Thymus (tissue), 11 donors: ENCODE results near the gene CELF1. TPM values are rescaled to one million over a fixed set of nuclear protein-coding genes. Genes with fewer than 3 reads are reported as not detected.

ENCODE experiments used
- DNase-seq, 9 donors: peaks; one replicate each; pipeline ENCODE4 v3.0.0-alpha.2; 2013; ENCODE audit warnings: low spot score in 9 of 9, low read depth in 6 of 9, missing footprints in 1 of 9
- H3K27ac ChIP-seq, 2 donors: one replicate each; pipeline ENCODE4 v1.5.1; 2013; ENCODE audit warnings: control low read depth in 1 of 2, low read depth in 1 of 2, low read length in 1 of 2, mild to moderate bottlenecking in 1 of 2, moderate library complexity in 1 of 2
- H3K27me3 ChIP-seq, 2 donors: one replicate each; pipeline ENCODE4 v1.5.1; 2013; ENCODE audit warnings: low read length in 1 of 2; ENCODE audit not compliant: control insufficient read depth in 2 of 2, insufficient read depth in 1 of 2
- H3K36me3 ChIP-seq, 2 donors: one replicate each; pipeline ENCODE4 v1.5.1; 2013; ENCODE audit warnings: low read length in 1 of 2, mild to moderate bottlenecking in 1 of 2, moderate library complexity in 1 of 2; ENCODE audit not compliant: control insufficient read depth in 2 of 2, insufficient read depth in 2 of 2
- H3K4me1 ChIP-seq, 2 donors: one replicate each; pipeline ENCODE4 v1.5.1; 2013; ENCODE audit warnings: low read length in 2 of 2; ENCODE audit not compliant: control insufficient read depth in 2 of 2, insufficient read depth in 2 of 2
- H3K4me3 ChIP-seq, 2 donors: one replicate each; pipeline ENCODE4 v1.5.1; 2013; ENCODE audit warnings: low read length in 2 of 2, control low read depth in 1 of 2, mild to moderate bottlenecking in 1 of 2
- H3K9me3 ChIP-seq, 2 donors: one replicate each; pipeline ENCODE4 v1.5.1; 2013; ENCODE audit warnings: low read length in 1 of 2, mild to moderate bottlenecking in 1 of 2; ENCODE audit not compliant: control insufficient read depth in 2 of 2, insufficient read depth in 1 of 2
- WGBS: extraction: QIAGEN DNeasy Blood & Tissue Kit; methylation state at CpG from one replicate; pipeline ENCODE4 v1.1.7; 2013; 5-methylcytosine and 5-hydroxymethylcytosine counted together
- polyA plus RNA-seq: library from polyadenylated mRNA; stranded (reverse); fragments of 200-250 nt; gene quantifications from one replicate; pipeline ENCODE4 v1.2.3, GENCODE V29; 2013
- total RNA-seq: library from RNA; stranded (reverse); fragments of 120-200 nt; gene quantifications from one replicate; pipeline ENCODE4 v1.2.4, GENCODE V29; 2013
- donor health status: healthy.

Gene CELF1
- total and polyA plus RNA-seq, 2 donors, result 35.4 to 41.1 TPM

DNA sequence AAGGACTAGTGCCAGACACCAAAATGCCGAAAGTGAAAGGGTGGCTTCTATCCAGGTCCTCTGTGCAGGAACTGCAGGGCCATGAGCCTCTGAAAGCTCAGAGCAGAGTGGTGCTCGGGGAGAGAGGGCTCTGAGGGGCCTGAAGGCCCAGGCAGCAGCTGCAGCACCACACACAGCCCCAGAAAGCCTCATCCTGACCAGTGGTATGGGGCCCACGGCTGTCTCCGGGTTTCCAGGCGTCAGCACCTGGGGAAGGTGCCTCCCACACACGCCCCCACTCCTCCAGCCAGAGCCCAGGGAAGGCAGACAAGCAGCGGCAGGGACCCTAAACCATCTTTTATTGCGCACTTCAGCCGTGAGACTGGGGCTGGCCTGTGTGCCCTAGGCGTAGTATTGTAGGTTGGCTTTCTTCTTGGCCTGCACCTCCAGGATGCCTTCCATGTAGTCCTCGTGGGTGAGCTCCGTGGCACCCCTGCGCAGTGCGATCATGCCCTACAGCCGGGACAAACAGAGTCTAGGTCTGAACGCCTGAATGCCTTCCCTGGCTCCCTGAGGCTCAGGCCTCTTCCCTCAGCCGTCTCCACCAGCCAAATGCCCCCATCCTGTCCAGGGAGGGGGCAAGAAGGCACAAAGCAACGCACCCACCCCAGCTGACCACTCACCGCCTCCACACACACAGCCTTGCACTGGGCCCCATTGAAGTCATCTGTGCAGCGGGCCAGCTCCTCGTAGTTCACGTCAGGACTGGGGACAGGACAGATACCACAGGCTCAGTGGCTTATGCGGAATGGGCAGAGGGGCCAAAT is 134.3 kb downstream of the CELF1 start:
- peaks cover 85 to 88% of the 10 kb centered on the region in 2 donors for H3K36me3 ChIP-seq
- no peaks in the 10 kb centered on the region for H3K27me3 ChIP-seq
- no peaks in the 10 kb centered on the region for H3K4me1 ChIP-seq
- H3K4me3 ChIP-seq, result no peak overlapping the region
- 96% methylated on average over 23 of the region's 23 CpGs for WGBS
- DNase-seq, result no peak
- H3K27ac ChIP-seq, result no peak overlapping the region
- no peaks in the 10 kb centered on the region for H3K9me3 ChIP-seq

DNA sequence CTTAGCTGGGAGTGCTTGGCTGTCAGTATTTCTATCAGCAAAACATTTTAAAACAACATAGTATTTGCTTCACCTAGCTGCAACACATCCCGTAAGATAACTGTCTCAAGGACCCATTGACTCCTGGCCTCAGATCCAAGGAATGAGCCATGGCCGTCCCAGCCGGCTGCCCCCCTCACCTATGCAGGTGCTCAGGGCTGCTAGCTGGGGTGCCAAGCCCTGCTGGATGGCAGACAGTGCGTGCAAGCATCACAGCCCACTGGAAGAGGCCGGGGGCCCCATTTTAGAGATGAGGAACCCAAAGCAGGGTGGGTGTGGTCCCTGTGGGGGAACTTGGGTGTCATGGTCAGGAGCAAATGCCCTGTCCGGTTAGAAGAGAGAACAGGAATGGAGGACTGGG is 135.2 kb downstream of the CELF1 start:
- no peak overlapping the region for H3K4me3 ChIP-seq
- WGBS, result 98% methylated on average over 6 of the region's 6 CpGs
- peaks cover 83 to 85% of the 10 kb centered on the region in 2 donors for H3K36me3 ChIP-seq
- no peak for DNase-seq
- H3K27ac ChIP-seq, result no peak overlapping the region
- no peaks in the 10 kb centered on the region for H3K9me3 ChIP-seq
- no peaks in the 10 kb centered on the region for H3K27me3 ChIP-seq
- no peaks in the 10 kb centered on the region for H3K4me1 ChIP-seq

DNA sequence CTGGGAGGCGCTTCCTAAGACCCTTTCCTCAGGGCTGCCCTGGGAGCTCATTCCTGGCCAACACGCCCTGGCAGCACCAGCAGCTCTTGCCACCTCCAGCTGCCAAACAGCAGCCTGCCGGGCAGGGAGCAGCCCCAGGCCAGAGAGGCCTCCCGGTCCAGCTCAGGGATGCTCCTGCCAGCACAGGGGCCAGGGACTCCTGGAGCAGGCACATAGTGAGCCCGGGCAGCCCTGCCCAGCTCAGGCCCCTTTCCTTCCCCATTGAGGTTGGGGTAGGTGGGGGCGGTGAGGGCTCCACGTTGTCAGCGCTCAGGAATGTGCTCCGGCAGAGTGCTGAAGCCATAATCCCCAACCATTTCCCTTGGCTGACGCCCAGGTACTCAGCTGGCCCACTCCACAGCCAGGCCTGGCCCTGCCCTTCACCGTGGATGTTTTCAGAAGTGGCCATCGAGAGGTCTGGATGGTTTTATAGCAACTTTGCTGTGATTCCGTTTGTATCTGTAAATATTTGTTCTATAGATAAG is 136.9 kb downstream of the CELF1 start:
- WGBS, result 87% methylated on average over 13 of the region's 13 CpGs
- Histone ChIP-seq H3K9me3 (no peaks in the 10 kb centered on the region), H3K27ac (peak overlapping the region in 1 of 2 donors; percentile 43), H3K4me1 (no peaks in the 10 kb centered on the region), H3K4me3 (no peak overlapping the region), H3K36me3 (peaks cover 74 to 76% of the 10 kb centered on the region in 2 donors), H3K27me3 (no peaks in the 10 kb centered on the region)
- DNase-seq, result no peak

Other genes starting within 250 kb of the CELF1 start
- gene MYBPC3, start 200.4 kb downstream of the CELF1 start, total RNA-seq, result 0.09 TPM
- gene MYBPC3, start 200.4 kb downstream of the CELF1 start, polyA plus RNA-seq, result 0.55 TPM
- gene SPI1, start 174.6 kb downstream of the CELF1 start, total RNA-seq, result 21.1 TPM
- gene SPI1, start 174.6 kb downstream of the CELF1 start, polyA plus RNA-seq, result 40.0 TPM
- 15.0 TPM for gene SLC39A13, start 144.5 kb downstream of the CELF1 start, total RNA-seq
- 37.1 TPM for gene SLC39A13, start 144.5 kb downstream of the CELF1 start, polyA plus RNA-seq
- 136 TPM for gene PSMC3, start 126.7 kb downstream of the CELF1 start, total RNA-seq
- gene PSMC3, start 126.7 kb downstream of the CELF1 start, polyA plus RNA-seq, result 104 TPM
- gene RAPSN, start 104.0 kb downstream of the CELF1 start, total RNA-seq, result 0.42 TPM
- 0.66 TPM for gene RAPSN, start 104.0 kb downstream of the CELF1 start, polyA plus RNA-seq
- gene PTPMT1, start 12.5 kb upstream of the CELF1 start, total RNA-seq, result 38.0 TPM
- gene PTPMT1, start 12.5 kb upstream of the CELF1 start, polyA plus RNA-seq, result 38.3 TPM
- 20.6 TPM for gene KBTBD4, start 25.8 kb upstream of the CELF1 start, total RNA-seq
- gene KBTBD4, start 25.8 kb upstream of the CELF1 start, polyA plus RNA-seq, result 13.3 TPM
- gene NDUFS3, start 25.9 kb upstream of the CELF1 start, total RNA-seq, result 136 TPM
- 137 TPM for gene NDUFS3, start 25.9 kb upstream of the CELF1 start, polyA plus RNA-seq
- not detected for gene FAM180B, start 33.5 kb upstream of the CELF1 start, total RNA-seq
- 0.09 TPM for gene FAM180B, start 33.5 kb upstream of the CELF1 start, polyA plus RNA-seq
- gene C1QTNF4, start 41.3 kb upstream of the CELF1 start, total RNA-seq, result 1.3 TPM
- gene C1QTNF4, start 41.3 kb upstream of the CELF1 start, polyA plus RNA-seq, result 2.6 TPM
- 57.7 TPM for gene MTCH2, start 89.4 kb upstream of the CELF1 start, total RNA-seq
- 40.0 TPM for gene MTCH2, start 89.4 kb upstream of the CELF1 start, polyA plus RNA-seq
- gene AGBL2, start 162.2 kb upstream of the CELF1 start, total RNA-seq, result 2.7 TPM
- gene AGBL2, start 162.2 kb upstream of the CELF1 start, polyA plus RNA-seq, result 8.4 TPM
- 37.9 TPM for gene FNBP4, start 214.2 kb upstream of the CELF1 start, total RNA-seq
- gene FNBP4, start 214.2 kb upstream of the CELF1 start, polyA plus RNA-seq, result 71.2 TPM